Measurements from ENCODE around the gene CLRN2. TPM values are rescaled to one million over a fixed set of nuclear protein-coding genes. Genes with fewer than 3 reads are reported as not detected.

The CLRN2 gene
- total RNA-seq, 1 experiment from 2014 or later, result not detected

GRCh38 chr4:17556498-17556897 is 41.5 kb downstream of the CLRN2 start (continued):
- TF ChIP-seq AR (CRISPR knock-in tag; IDR thresholded peaks at IDR 0.05) (no peak), ZNF512 (CRISPR knock-in tag; IDR thresholded peaks at IDR 0.05; ENCODE audit: borderline replicate concordance) (no peak), ARID4B (CRISPR knock-in tag; IDR thresholded peaks at IDR 0.05; ENCODE audit: borderline replicate concordance) (no peak)

GRCh38 chr4:17557880-17558279 is 42.9 kb downstream of the CLRN2 start:
- no peak for DNase-seq (ENCODE audit: low spot score)
- peaks cover 4% of the 10 kb centered on the region; the same call in 1 of the 2 replicates for H3K27me3 Mint-ChIP-seq (ENCODE audit: low read depth)
- H3K27ac Mint-ChIP-seq, result no peak overlapping the region
- no peak for TF ChIP-seq IRF2 (CRISPR knock-in tag; IDR thresholded peaks at IDR 0.05; ENCODE audit: borderline replicate concordance, low read depth)
- H3K9me3 Mint-ChIP-seq, result no peaks in the 10 kb centered on the region
- ATAC-seq, result no peak
- no peaks in the 10 kb centered on the region for H3K4me1 Mint-ChIP-seq
- H3K36me3 Mint-ChIP-seq, result no peaks in the 10 kb centered on the region
- POLR2A ChIA-PET, result no interaction called here
- no peak overlapping the region for H3K4me3 Mint-ChIP-seq
- CTCF ChIA-PET, result no interaction called here

GRCh38 chr4:17558941-17559708 is 44.2 kb downstream of the CLRN2 start:
- TF ChIP-seq KAT7 (CRISPR knock-in tag; IDR thresholded peaks at IDR 0.05; ENCODE audit: borderline replicate concordance) (no peak), GABPB1 (CRISPR knock-in tag; IDR thresholded peaks at IDR 0.05) (peak; percentile 61; the same call in 1 of the 2 replicates), SP1 (CRISPR knock-in tag; conservative IDR thresholded peaks at IDR 0.05) (no peak)
- peaks cover 4% of the 10 kb centered on the region; the same call in 1 of the 2 replicates for H3K27me3 Mint-ChIP-seq (ENCODE audit: low read depth)
- no peaks in the 10 kb centered on the region for H3K36me3 Mint-ChIP-seq
- ATAC-seq (no peak), DNase-seq (ENCODE audit: low spot score) (no peak)
- no peak overlapping the region for H3K4me3 Mint-ChIP-seq
- H3K27ac Mint-ChIP-seq, result no peak overlapping the region
- H3K9me3 Mint-ChIP-seq, result no peaks in the 10 kb centered on the region
- no peaks in the 10 kb centered on the region for H3K4me1 Mint-ChIP-seq
- POLR2A ChIA-PET, result no interaction called here
- CTCF ChIA-PET, result no interaction called here

GRCh38 chr4:17559709-17560048 is 44.7 kb downstream of the CLRN2 start:
- CTCF ChIA-PET, result no interaction called here
- H3K27ac Mint-ChIP-seq, result no peak overlapping the region

More at GRCh38 chr4:17559709-17560048, 44.7 kb downstream of the CLRN2 start:
- POLR2A ChIA-PET, result no interaction called here
- ATAC-seq, result no peak
- H3K36me3 Mint-ChIP-seq, result no peaks in the 10 kb centered on the region
- H3K9me3 Mint-ChIP-seq, result no peaks in the 10 kb centered on the region
- TF ChIP-seq GTF2I (CRISPR knock-in tag; conservative IDR thresholded peaks at IDR 0.05) (no peak), MYBL2 (CRISPR knock-in tag; IDR thresholded peaks at IDR 0.05) (no peak), FOXJ3 (CRISPR knock-in tag; IDR thresholded peaks at IDR 0.05; ENCODE audit: borderline replicate concordance) (no peak), ATF3 (CRISPR knock-in tag; conservative IDR thresholded peaks at IDR 0.05) (no peak), ZBTB43 (CRISPR knock-in tag; IDR thresholded peaks at IDR 0.05) (no peak)
- H3K27me3 Mint-ChIP-seq (ENCODE audit: low read depth), result peaks cover 4% of the 10 kb centered on the region; the same call in 1 of the 2 replicates
- H3K4me3 Mint-ChIP-seq, result no peak overlapping the region
- H3K4me1 Mint-ChIP-seq, result no peaks in the 10 kb centered on the region
- no peak for DNase-seq (ENCODE audit: low spot score)
